Uterus (tissue), 4 donors: ENCODE data around the gene DYNC1H1. TPM values are rescaled to one million over a fixed set of nuclear protein-coding genes. Genes with fewer than 3 reads are reported as not detected.

Experiments
- DNase-seq, 2 donors: peaks; one replicate each; pipeline ENCODE4 v3.0.0-alpha.2; 2019 to 2020
- H3K27ac ChIP-seq, 2 donors: fragments of 200-600 bp; sonication (generic); 1 replicate in 1 of 2; 2 replicates in 1 of 2; pipeline ENCODE4 v1.5.1; 2016 to 2018
- H3K27me3 ChIP-seq, 2 donors: fragments of 200-600 bp; sonication (generic); one replicate each; pipeline ENCODE4 v1.5.1; 2018 to 2019; ENCODE audit warnings: control low read depth in 1 of 2
- H3K36me3 ChIP-seq, 2 donors: fragments of 200-600 bp; sonication (generic); one replicate each; pipeline ENCODE4 v1.5.1; 2019; ENCODE audit warnings: control low read depth in 1 of 2
- H3K4me1 ChIP-seq, 2 donors: fragments of 200-600 bp; sonication (generic); one replicate each; pipeline ENCODE4 v1.5.1; 2018 to 2019; ENCODE audit warnings: control low read depth in 1 of 2
- H3K4me3 ChIP-seq, 2 donors: fragments of 200-600 bp; sonication (generic); 1 replicate in 1 of 2; 2 replicates in 1 of 2; pipeline ENCODE4 v1.5.1; 2018 to 2019; ENCODE audit warnings: mild to moderate bottlenecking in 1 of 2
- H3K9me3 ChIP-seq, 2 donors: fragments of 200-600 bp; sonication (generic); one replicate each; pipeline ENCODE4 v1.5.1; 2019; ENCODE audit warnings: control low read depth in 1 of 2
- POLR2A ChIP-seq, 2 donors: fragments of 450-650 bp; IDR thresholded peaks; one replicate each; pipeline ENCODE4 v1.6.1; 2016; ENCODE audit warnings: antibody characterized with exemption in 2 of 2, mild to moderate bottlenecking in 1 of 2, moderate library complexity in 1 of 2
- intact Hi-C: fragments of 100-400 bp; cut with DNase I; formaldehyde crosslinking; loops from one replicate; pipeline ENCODE4 v1.15.1; 2023; ENCODE audit warnings: low total_unique reads
- total RNA-seq, 4 donors: library from RNA; depleted of rRNA in 3 of 4; stranded (reverse); fragments of >200 nt in 3 of 4; gene quantifications; one replicate each; pipeline versions ENCODE4 v1.1.0 to v1.2.4, GENCODE V29; 2014 to 2023
- TF ChIP-seq, protein P1 (sequence below), 4 experiments: fragments of 200-600 bp in 2 of 4; fragments of 450-650 bp in 2 of 4; sonication (generic) in 2 of 4; IDR thresholded peaks; one replicate each; pipeline ENCODE4 v1.5.1; 2016 to 2019; ENCODE audit warnings: antibody characterized with exemption in 4 of 4, mild to moderate bottlenecking in 2 of 4, moderate library complexity in 1 of 4
- donor health status: DM: yes; HTN: yes; CAD: no.

Gene DYNC1H1
- total RNA-seq, 4 donors from 2014 or later = 251 to 634 (median 479) TPM

- TF ChIP-seq, protein P1, sequence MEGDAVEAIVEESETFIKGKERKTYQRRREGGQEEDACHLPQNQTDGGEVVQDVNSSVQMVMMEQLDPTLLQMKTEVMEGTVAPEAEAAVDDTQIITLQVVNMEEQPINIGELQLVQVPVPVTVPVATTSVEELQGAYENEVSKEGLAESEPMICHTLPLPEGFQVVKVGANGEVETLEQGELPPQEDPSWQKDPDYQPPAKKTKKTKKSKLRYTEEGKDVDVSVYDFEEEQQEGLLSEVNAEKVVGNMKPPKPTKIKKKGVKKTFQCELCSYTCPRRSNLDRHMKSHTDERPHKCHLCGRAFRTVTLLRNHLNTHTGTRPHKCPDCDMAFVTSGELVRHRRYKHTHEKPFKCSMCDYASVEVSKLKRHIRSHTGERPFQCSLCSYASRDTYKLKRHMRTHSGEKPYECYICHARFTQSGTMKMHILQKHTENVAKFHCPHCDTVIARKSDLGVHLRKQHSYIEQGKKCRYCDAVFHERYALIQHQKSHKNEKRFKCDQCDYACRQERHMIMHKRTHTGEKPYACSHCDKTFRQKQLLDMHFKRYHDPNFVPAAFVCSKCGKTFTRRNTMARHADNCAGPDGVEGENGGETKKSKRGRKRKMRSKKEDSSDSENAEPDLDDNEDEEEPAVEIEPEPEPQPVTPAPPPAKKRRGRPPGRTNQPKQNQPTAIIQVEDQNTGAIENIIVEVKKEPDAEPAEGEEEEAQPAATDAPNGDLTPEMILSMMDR (IDR thresholded peaks at IDR 0.05) = no peak
- TF ChIP-seq POLR2A (IDR thresholded peaks at IDR 0.05) = no peak
- intact Hi-C loops = loop anchor here (10.0 kb wide), 1 partner anchor 49 kb away; no protein-coding TSS in a partner anchor
- no peak for DNase-seq
- H3K9me3 ChIP-seq = no peaks in the 10 kb centered on the region
- no peak overlapping the region for H3K4me3 ChIP-seq
- no peaks in the 10 kb centered on the region for H3K4me1 ChIP-seq
- no peak overlapping the region for H3K27ac ChIP-seq
- no peaks in the 10 kb centered on the region for H3K36me3 ChIP-seq
- H3K27me3 ChIP-seq = no peaks in the 10 kb centered on the region
Observed at GRCh38 chr14:102094101-102094500, 129.7 kb downstream of the DYNC1H1 start.

- intact Hi-C loops = loop anchor here (10.0 kb wide), 1 partner anchor 51 kb away; no protein-coding TSS in a partner anchor
- H3K4me3 ChIP-seq = no peak overlapping the region
- TF ChIP-seq, protein P1 (IDR thresholded peaks at IDR 0.05) = no peak
- TF ChIP-seq POLR2A (IDR thresholded peaks at IDR 0.05) = no peak
- H3K9me3 ChIP-seq = no peaks in the 10 kb centered on the region
- no peak for DNase-seq
- H3K36me3 ChIP-seq = no peaks in the 10 kb centered on the region
- no peaks in the 10 kb centered on the region for H3K4me1 ChIP-seq
- no peak overlapping the region for H3K27ac ChIP-seq
- H3K27me3 ChIP-seq = no peaks in the 10 kb centered on the region
Observed at GRCh38 chr14:102095231-102095870, 131.0 kb downstream of the DYNC1H1 start.

GRCh38 chr14:102095871-102096568 is 131.6 kb downstream of the DYNC1H1 start:
- peak overlapping the region in 1 of 2 donors; percentile 16 for H3K27ac ChIP-seq
- intact Hi-C loops = loop anchor here (10.0 kb wide), 1 partner anchor 51 kb away; no protein-coding TSS in a partner anchor
- TF ChIP-seq, protein P1 (IDR thresholded peaks at IDR 0.05) = no peak
- TF ChIP-seq POLR2A (IDR thresholded peaks at IDR 0.05) = no peak
- H3K9me3 ChIP-seq = no peaks in the 10 kb centered on the region
- H3K36me3 ChIP-seq = no peaks in the 10 kb centered on the region
- H3K4me1 ChIP-seq = no peaks in the 10 kb centered on the region
- H3K27me3 ChIP-seq = no peaks in the 10 kb centered on the region
- no peak for DNase-seq
- no peak overlapping the region for H3K4me3 ChIP-seq

DNA sequence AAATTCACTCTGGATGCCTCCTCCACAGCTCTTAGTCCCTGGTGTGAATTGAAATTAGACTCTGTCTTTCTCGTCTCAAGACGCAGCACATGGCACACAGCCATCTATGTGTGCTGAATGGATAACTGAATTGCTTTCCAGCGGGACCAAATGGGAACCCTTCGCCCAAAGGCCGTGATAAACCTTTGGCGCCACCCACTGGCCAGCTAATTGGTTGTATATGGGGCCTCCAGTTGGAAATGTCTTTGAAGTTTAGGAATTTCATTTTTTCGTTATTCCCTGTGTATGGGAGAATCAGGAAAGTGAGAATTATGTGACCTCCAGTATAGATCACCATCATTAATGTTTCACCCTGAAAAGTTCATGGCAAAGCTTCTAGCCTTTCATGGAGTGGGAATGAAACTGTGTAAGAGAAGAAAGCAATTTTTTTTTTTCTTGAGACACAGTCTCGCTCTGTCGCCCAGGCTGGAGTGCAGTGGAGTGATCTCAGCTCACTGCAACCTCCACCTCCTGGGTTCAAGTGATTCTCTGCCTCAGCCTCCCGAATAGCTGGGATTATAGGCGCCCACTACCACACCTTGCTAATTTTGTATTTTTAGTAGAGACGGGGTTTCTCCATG is 132.3 kb downstream of the DYNC1H1 start:
- intact Hi-C loops = loop anchor here (10.0 kb wide), 1 partner anchor 52 kb away; no protein-coding TSS in a partner anchor
- DNase-seq = peak; percentile 87 to 88
- no peak for TF ChIP-seq POLR2A (IDR thresholded peaks at IDR 0.05)
- TF ChIP-seq, protein P1 (IDR thresholded peaks at IDR 0.05) = peak; percentile 78 to 85 (median 82)
- Histone ChIP-seq H3K27me3 (no peaks in the 10 kb centered on the region), H3K36me3 (no peaks in the 10 kb centered on the region), H3K4me1 (no peaks in the 10 kb centered on the region), H3K27ac (peak overlapping the region in 1 of 2 donors; percentile 16), H3K4me3 (no peak overlapping the region), H3K9me3 (no peaks in the 10 kb centered on the region)
